HG02885 (cell line): ENCODE results near the gene FNIP1.
"Not testable (repeated sequence)": the region's sequence is repeated elsewhere in the genome, so short reads cannot be mapped to it uniquely, and the experiment has no call there.

Source experiments
- ATAC-seq: cut with Tn5 transposase; IDR thresholded peaks from one replicate; pipeline ENCODE4 v1.9.1; 2021; ENCODE audit warnings: mild to moderate bottlenecking; ENCODE audit not compliant: unreplicated experiment, poor library complexity

Gene FNIP1

GRCh38 chr5:131615957-131616356 is 180.9 kb downstream of the FNIP1 start:
- ATAC-seq, result no peak

- no peak for ATAC-seq
Observed at GRCh38 chr5:131613423-131613822, 183.4 kb downstream of the FNIP1 start.

- no peak for ATAC-seq
Observed at GRCh38 chr5:131611064-131611381, 185.8 kb downstream of the FNIP1 start.

- ATAC-seq, result no peak
Observed at GRCh38 chr5:131610198-131611063, 186.4 kb downstream of the FNIP1 start.

GRCh38 chr5:131609774-131610173 is 187.0 kb downstream of the FNIP1 start:
- ATAC-seq, result no peak

GRCh38 chr5:131608597-131608996 is 188.2 kb downstream of the FNIP1 start:
- no peak for ATAC-seq

- no peak for ATAC-seq
Observed at GRCh38 chr5:131607903-131608540, 188.8 kb downstream of the FNIP1 start.

- no peak for ATAC-seq
Observed at GRCh38 chr5:131607418-131607817, 189.4 kb downstream of the FNIP1 start.

- ATAC-seq, result no peak
Observed at GRCh38 chr5:131605086-131605485, 191.7 kb downstream of the FNIP1 start.

- ATAC-seq, result peak; percentile 66
Observed at GRCh38 chr5:131595088-131596033, 201.5 kb downstream of the FNIP1 start.

- no peak for ATAC-seq
Observed at GRCh38 chr5:131593921-131594320, 202.9 kb downstream of the FNIP1 start.

- not testable (repeated sequence) for ATAC-seq
Observed at GRCh38 chr5:131593436-131593835, 203.4 kb downstream of the FNIP1 start.
